ENCODE data around the gene NUP210L. TPM values are rescaled to one million over a fixed set of nuclear protein-coding genes. Genes with fewer than 3 reads are reported as not detected.

NUP210L gene
- total and polyA plus RNA-seq, 3 donors from 2014 or later = 23.0 to 77.2 (median 24.4) TPM

GRCh38 chr1:154183046-154183915, 28.4 kb upstream of the NUP210L start:
- intact Hi-C loops (cut with DNase I; ENCODE audit: low total_unique reads) = no loop called here
- H3K9me3 ChIP-seq = no peaks in the 10 kb centered on the region

GRCh38 chr1:154182344-154183045, 27.6 kb upstream of the NUP210L start:
- H3K4me3 ChIP-seq = peak overlapping the region; percentile 92 to 96
- 0 to 1% methylated on average over 34 to 35 of the region's 35 CpGs for WGBS, 2 donors
- peaks cover 45% of the 10 kb centered on the region for H3K4me1 ChIP-seq
- H3K36me3 ChIP-seq (ENCODE audit: low read depth, missing control alignments) = no peaks in the 10 kb centered on the region
- DNase-seq = peak; percentile 82
- intact Hi-C loops (cut with DNase I; ENCODE audit: low total_unique reads) = no loop called here
- no peaks in the 10 kb centered on the region for H3K9me3 ChIP-seq
- no peak for TF ChIP-seq POLR2A (IDR thresholded peaks at IDR 0.05)
- H3K27ac ChIP-seq = peak overlapping the region; percentile 76 to 89
- H3K27me3 ChIP-seq = no peaks in the 10 kb centered on the region

More at GRCh38 chr1:154183046-154183915, 28.4 kb upstream of the NUP210L start:
- WGBS, 2 donors = 4 to 10% methylated on average over 16 to 41 of the region's 41 CpGs
- H3K27ac ChIP-seq = peak overlapping the region; percentile 76 to 89
- no peaks in the 10 kb centered on the region for H3K36me3 ChIP-seq (ENCODE audit: low read depth, missing control alignments)
- DNase-seq = peak; percentile 98
- H3K27me3 ChIP-seq = no peaks in the 10 kb centered on the region
- H3K4me1 ChIP-seq = peaks cover 37% of the 10 kb centered on the region
- H3K4me3 ChIP-seq = peak overlapping the region; percentile 92 to 96
- peak; percentile 99 for TF ChIP-seq POLR2A (IDR thresholded peaks at IDR 0.05)
- peak in 2 of 3 experiments; percentile 10 to 49 for TF ChIP-seq CTCF (IDR thresholded peaks at IDR 0.05)

GRCh38 chr1:154181944-154182343, 27.1 kb upstream of the NUP210L start:
- Histone ChIP-seq H3K4me1 (peaks cover 50% of the 10 kb centered on the region), H3K27ac (peak overlapping the region; percentile 76 to 89), H3K9me3 (no peaks in the 10 kb centered on the region), H3K4me3 (peak overlapping the region; percentile 92 to 96), H3K27me3 (no peaks in the 10 kb centered on the region), H3K36me3 (ENCODE audit: low read depth, missing control alignments) (no peaks in the 10 kb centered on the region)
- intact Hi-C loops (cut with DNase I; ENCODE audit: low total_unique reads) = no loop called here
- DNase-seq = no peak
- WGBS, 2 donors = 0 to 2% methylated on average over 4 to 6 of the region's 6 CpGs
- TF ChIP-seq CTCF (IDR thresholded peaks at IDR 0.05) (no peak), POLR2A (IDR thresholded peaks at IDR 0.05) (no peak)

GRCh38 chr1:154179946-154180687, 25.2 kb upstream of the NUP210L start:
- Histone ChIP-seq H3K27me3 (no peaks in the 10 kb centered on the region), H3K4me3 (no peak overlapping the region), H3K36me3 (ENCODE audit: low read depth, missing control alignments) (no peaks in the 10 kb centered on the region), H3K27ac (peak overlapping the region; percentile 50 to 89), H3K9me3 (no peaks in the 10 kb centered on the region), H3K4me1 (peaks cover 60% of the 10 kb centered on the region)
- intact Hi-C loops (cut with DNase I; ENCODE audit: low total_unique reads) = no loop called here
- TF ChIP-seq POLR2A (IDR thresholded peaks at IDR 0.05) = no peak
- TF ChIP-seq CTCF (IDR thresholded peaks at IDR 0.05) = no peak
- DNase-seq = no peak
- 56 to 60% methylated on average over 3 of the region's 3 CpGs for WGBS, 2 donors
